CD4-positive, alpha-beta T cell (primary cell): ENCODE data around the gene STX1B. TPM values are rescaled to one million over a fixed set of nuclear protein-coding genes. Genes with fewer than 3 reads are reported as not detected.
"Not testable (repeated sequence)": the region's sequence is repeated elsewhere in the genome, so short reads cannot be mapped to it uniquely, and the experiment has no call there.

Experiments used
- ATAC-seq: fragments of 200-7000 bp; cut with Tn5 transposase; one replicate; pipeline ENCODE4 v1.10.0; 2022; ENCODE audit warnings: mild to moderate bottlenecking; ENCODE audit not compliant: poor library complexity
- CTCF ChIA-PET: fragments of 350-600 bp; sonication (Branson Sonifier 250); formaldehyde crosslinking; loops from one replicate; lab custom pipeline; 2021; ENCODE audit warnings: antibody characterized with exemption, inconsistent platforms; lab: Charles Lee
- POLR2A ChIA-PET: fragments of 350-600 bp; sonication (Branson Sonifier 250); formaldehyde crosslinking; loops from one replicate; lab custom pipeline; 2021; ENCODE audit warnings: antibody characterized with exemption, inconsistent platforms; lab: Charles Lee
- DNase-seq, 14 experiments: peaks; one replicate each; pipeline ENCODE4 v3.0.0-alpha.2; 2013 to 2020; ENCODE audit warnings: mixed read lengths in 2 of 14
- H3K27ac ChIP-seq, 2 donors: one replicate each; pipeline versions ENCODE4 v1.5.1 to v1.7.0; 2013; ENCODE audit warnings: low read length in 2 of 2, low read depth in 1 of 2, mild to moderate bottlenecking in 1 of 2
- H3K27me3 ChIP-seq, 2 experiments: 1 replicate in 1 of 2; 2 replicates in 1 of 2; pipeline versions ENCODE4 v1.6.1 to v1.7.0; 2013; ENCODE audit warnings: low read length in 2 of 2, control low read depth in 1 of 2, mild to moderate bottlenecking in 1 of 2, moderate library complexity in 1 of 2; ENCODE audit not compliant: insufficient read depth in 2 of 2, control insufficient read depth in 1 of 2
- H3K36me3 ChIP-seq: one replicate; pipeline ENCODE4 v1.6.1; 2013; ENCODE audit warnings: low read length, control low read depth; ENCODE audit not compliant: insufficient read depth
- H3K4me1 ChIP-seq: one replicate; pipeline ENCODE4 v1.6.1; 2013; ENCODE audit warnings: low read length, control low read depth; ENCODE audit not compliant: insufficient read depth
- H3K4me3 ChIP-seq: one replicate; pipeline ENCODE4 v1.5.1; 2013; ENCODE audit warnings: mild to moderate bottlenecking, low read length, moderate library complexity
- H3K9me3 ChIP-seq, 2 experiments: 1 replicate in 1 of 2; 2 replicates in 1 of 2; pipeline versions ENCODE4 v1.6.1 to v1.7.0; 2013; ENCODE audit warnings: low read length in 2 of 2, mild to moderate bottlenecking in 2 of 2, control low read depth in 1 of 2, moderate library complexity in 1 of 2; ENCODE audit not compliant: control insufficient read depth in 1 of 2, insufficient read depth in 1 of 2
- H3K27ac Mint-ChIP-seq: one replicate; pipeline ENCODE4 v1.8.0; 2020; ENCODE audit warnings: mixed read lengths
- H3K27me3 Mint-ChIP-seq: one replicate; pipeline ENCODE4 v1.8.0; 2021; ENCODE audit warnings: mixed read lengths
- H3K36me3 Mint-ChIP-seq: one replicate; pipeline ENCODE4 v1.8.0; 2021; ENCODE audit warnings: low read depth, mixed read lengths
- H3K4me1 Mint-ChIP-seq: one replicate; pipeline ENCODE4 v1.8.0; 2021; ENCODE audit warnings: low read depth, mixed read lengths
- H3K4me3 Mint-ChIP-seq: one replicate; pipeline ENCODE4 v1.8.0; 2020; ENCODE audit warnings: mild to moderate bottlenecking, mixed read lengths
- H3K9me3 Mint-ChIP-seq: one replicate; pipeline ENCODE4 v1.8.0; 2020; ENCODE audit warnings: mixed read lengths
- intact Hi-C, 2 experiments: fragments of 100-400 bp; cut with DNase I in 1 of 2; cut with micrococcal nuclease in 1 of 2; formaldehyde crosslinking; loops; one replicate each; pipeline versions ENCODE4 v1.15.1 to v1.9.0; 2023 to 2025; cut with DNase I, micrococcal nuclease
- total RNA-seq, 174 experiments: library from RNA in 2 of 174; stranded (reverse) in 2 of 174; gene quantifications; one replicate each; pipeline ENCODE4 v1.2.3 and lab custom pipeline; 2021 to 2026
- TF ChIP-seq, protein P1 (sequence below): fragments of 200-600 bp; IDR thresholded peaks from one replicate; pipeline ENCODE4 v1.8.0; 2022; ENCODE audit warnings: antibody characterized with exemption, mild to moderate bottlenecking

STX1B gene
- total RNA-seq, 2 experiments from 2014 or later, result 2.9 to 3.1 TPM

DNA sequence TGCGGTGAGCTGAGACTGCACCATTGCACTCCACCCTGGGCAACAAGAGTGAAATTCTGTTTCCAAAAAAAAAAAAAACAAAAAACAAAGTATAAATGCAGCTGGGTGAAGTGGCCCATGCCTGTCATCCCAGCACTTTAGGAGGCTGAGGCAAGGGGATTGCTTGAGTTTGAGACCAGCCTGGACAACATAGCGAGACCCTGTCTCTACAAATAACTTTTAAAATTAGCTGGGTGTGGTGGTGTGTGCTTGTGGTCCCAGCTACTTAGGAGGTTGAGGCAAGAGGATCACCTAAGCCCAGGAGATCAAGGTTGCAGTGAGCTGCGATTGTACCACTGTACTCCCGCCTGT lies 12.8 kb upstream of the STX1B start:
- no peaks in the 10 kb centered on the region for H3K27me3 Mint-ChIP-seq
- POLR2A ChIA-PET, result interaction anchor here (0.6 kb wide), 1 partner anchor 154 kb away, joined by 6 read pairs; no protein-coding TSS in a partner anchor
- H3K27me3 ChIP-seq, result no peaks in the 10 kb centered on the region
- CTCF ChIA-PET, result no interaction called here
- no peak overlapping the region for H3K27ac ChIP-seq
- no peaks in the 10 kb centered on the region for H3K4me1 ChIP-seq
- intact Hi-C loops, result no loop called here
- no peaks in the 10 kb centered on the region for H3K36me3 Mint-ChIP-seq
- H3K4me3 ChIP-seq, result no peak overlapping the region
- ATAC-seq (no peak), DNase-seq (no peak)
- no peaks in the 10 kb centered on the region for H3K9me3 ChIP-seq
- H3K4me1 Mint-ChIP-seq, result no peaks in the 10 kb centered on the region
- H3K27ac Mint-ChIP-seq, result no peak overlapping the region
- H3K36me3 ChIP-seq, result no peaks in the 10 kb centered on the region
- TF ChIP-seq, protein P1, sequence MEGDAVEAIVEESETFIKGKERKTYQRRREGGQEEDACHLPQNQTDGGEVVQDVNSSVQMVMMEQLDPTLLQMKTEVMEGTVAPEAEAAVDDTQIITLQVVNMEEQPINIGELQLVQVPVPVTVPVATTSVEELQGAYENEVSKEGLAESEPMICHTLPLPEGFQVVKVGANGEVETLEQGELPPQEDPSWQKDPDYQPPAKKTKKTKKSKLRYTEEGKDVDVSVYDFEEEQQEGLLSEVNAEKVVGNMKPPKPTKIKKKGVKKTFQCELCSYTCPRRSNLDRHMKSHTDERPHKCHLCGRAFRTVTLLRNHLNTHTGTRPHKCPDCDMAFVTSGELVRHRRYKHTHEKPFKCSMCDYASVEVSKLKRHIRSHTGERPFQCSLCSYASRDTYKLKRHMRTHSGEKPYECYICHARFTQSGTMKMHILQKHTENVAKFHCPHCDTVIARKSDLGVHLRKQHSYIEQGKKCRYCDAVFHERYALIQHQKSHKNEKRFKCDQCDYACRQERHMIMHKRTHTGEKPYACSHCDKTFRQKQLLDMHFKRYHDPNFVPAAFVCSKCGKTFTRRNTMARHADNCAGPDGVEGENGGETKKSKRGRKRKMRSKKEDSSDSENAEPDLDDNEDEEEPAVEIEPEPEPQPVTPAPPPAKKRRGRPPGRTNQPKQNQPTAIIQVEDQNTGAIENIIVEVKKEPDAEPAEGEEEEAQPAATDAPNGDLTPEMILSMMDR, result no peak
- H3K9me3 Mint-ChIP-seq, result no peaks in the 10 kb centered on the region
- no peak overlapping the region for H3K4me3 Mint-ChIP-seq

- Mint-ChIP-seq H3K4me1 (no peaks in the 10 kb centered on the region), H3K27ac (no peak overlapping the region), H3K27me3 (no peaks in the 10 kb centered on the region), H3K9me3 (no peaks in the 10 kb centered on the region), H3K36me3 (no peaks in the 10 kb centered on the region), H3K4me3 (no peak overlapping the region)
- H3K36me3 ChIP-seq, result no peaks in the 10 kb centered on the region
- intact Hi-C loops, result no loop called here
- DNase-seq (no peak), ATAC-seq (no peak)
- no peaks in the 10 kb centered on the region for H3K27me3 ChIP-seq
- H3K4me1 ChIP-seq, result no peaks in the 10 kb centered on the region
- POLR2A ChIA-PET, result no interaction called here
- CTCF ChIA-PET, result no interaction called here
- TF ChIP-seq, protein P1, result no peak
- no peaks in the 10 kb centered on the region for H3K9me3 ChIP-seq
- H3K27ac ChIP-seq, result no peak overlapping the region
- H3K4me3 ChIP-seq, result no peak overlapping the region
Observed at GRCh38 chr16:31022544-31023251, 12.3 kb upstream of the STX1B start.

DNA sequence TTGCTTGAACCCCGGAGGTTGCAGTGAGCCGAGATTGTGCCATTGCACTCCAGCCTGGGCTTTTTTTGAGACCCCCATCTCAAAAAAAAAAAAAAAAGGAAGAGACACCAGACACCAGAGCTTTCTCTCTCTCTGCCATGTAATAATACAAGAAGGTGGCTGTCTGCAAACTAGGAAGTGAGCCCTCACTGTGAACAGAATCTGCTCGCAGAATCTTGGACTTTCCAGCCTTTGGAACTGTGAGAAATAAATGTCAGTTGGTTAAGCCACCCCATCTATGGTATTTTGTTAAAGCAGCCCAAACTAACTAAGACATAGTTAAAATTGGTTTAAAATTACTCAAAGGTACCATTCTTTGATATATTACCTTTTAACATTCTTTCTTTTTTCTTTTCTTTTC lies 10.1 kb upstream of the STX1B start:
- ChIA-PET CTCF (no interaction called here), POLR2A (no interaction called here)
- no peaks in the 10 kb centered on the region for H3K36me3 Mint-ChIP-seq
- H3K27me3 ChIP-seq, result no peaks in the 10 kb centered on the region
- H3K36me3 ChIP-seq, result no peaks in the 10 kb centered on the region
- TF ChIP-seq, protein P1, result no peak
- no peaks in the 10 kb centered on the region for H3K9me3 ChIP-seq
- no peaks in the 10 kb centered on the region for H3K4me1 Mint-ChIP-seq
- H3K27me3 Mint-ChIP-seq, result peaks cover 5% of the 10 kb centered on the region
- H3K27ac ChIP-seq, result no peak overlapping the region
- no peak overlapping the region for H3K4me3 ChIP-seq
- no peaks in the 10 kb centered on the region for H3K9me3 Mint-ChIP-seq
- no peaks in the 10 kb centered on the region for H3K4me1 ChIP-seq
- DNase-seq, result no peak
- no peak for ATAC-seq
- H3K27ac Mint-ChIP-seq, result no peak overlapping the region
- H3K4me3 Mint-ChIP-seq, result no peak overlapping the region
- intact Hi-C loops, result no loop called here

DNA sequence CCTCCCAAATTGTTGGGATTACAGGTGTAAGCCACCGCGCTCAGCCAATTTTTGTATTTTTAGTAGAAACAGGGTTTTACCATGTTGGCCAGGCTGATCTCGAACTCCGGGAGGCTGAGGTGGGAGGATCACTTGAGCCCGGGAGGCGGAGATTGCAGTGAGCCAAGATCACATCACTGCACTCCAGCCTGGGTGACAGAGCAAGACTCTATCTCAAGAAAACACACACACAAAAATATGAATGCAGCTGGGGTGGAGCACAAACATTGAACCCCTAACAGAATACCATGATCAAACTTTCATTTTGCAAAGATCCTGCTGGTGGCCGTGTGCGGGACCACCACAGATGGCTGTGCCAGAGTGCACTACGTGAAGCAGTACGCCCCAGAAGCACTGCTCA lies 7.3 kb upstream of the STX1B start:
- ATAC-seq, H3K4me1 Mint-ChIP-seq, H3K27ac Mint-ChIP-seq, H3K27me3 ChIP-seq, H3K4me3 ChIP-seq, H3K4me3 Mint-ChIP-seq, CTCF ChIA-PET, H3K9me3 Mint-ChIP-seq, H3K9me3 ChIP-seq, H3K27ac ChIP-seq, DNase-seq, H3K36me3 Mint-ChIP-seq, POLR2A ChIA-PET, H3K4me1 ChIP-seq, intact Hi-C loops, H3K36me3 ChIP-seq: not testable (repeated sequence)
- H3K27me3 Mint-ChIP-seq, result peaks cover 21% of the 10 kb centered on the region
